ENCODE measurements around the gene GUCD1.

Gene GUCD1

GRCh38 chr22:24523873-24524272 is 31.1 kb downstream of the GUCD1 start:
- no peak for DNase-seq

- no peak for DNase-seq
These were observed 33.1 kb downstream of the GUCD1 start for GRCh38 chr22:24521791-24522245.

- no peak for DNase-seq
These were observed 35.4 kb downstream of the GUCD1 start for GRCh38 chr22:24519496-24519895.

GRCh38 chr22:24518771-24519485 is 36.0 kb downstream of the GUCD1 start:
- DNase-seq: no peak

GRCh38 chr22:24518228-24518627 is 36.7 kb downstream of the GUCD1 start:
- no peak for DNase-seq

- no peak for DNase-seq
These were observed 37.5 kb downstream of the GUCD1 start for GRCh38 chr22:24517446-24517845.

- no peak for DNase-seq
These were observed 38.6 kb downstream of the GUCD1 start for GRCh38 chr22:24516301-24516737.

- no peak for DNase-seq
These were observed 40.0 kb downstream of the GUCD1 start for GRCh38 chr22:24515027-24515338.

GRCh38 chr22:24514241-24515026 is 40.5 kb downstream of the GUCD1 start:
- DNase-seq: no peak

- no peak for DNase-seq
These were observed 41.3 kb downstream of the GUCD1 start for GRCh38 chr22:24513378-24514240.

- DNase-seq: no peak
These were observed 42.9 kb downstream of the GUCD1 start for GRCh38 chr22:24512043-24512442.

- no peak for DNase-seq
These were observed 44.0 kb downstream of the GUCD1 start for GRCh38 chr22:24510637-24511625.

- DNase-seq: no peak
These were observed 47.2 kb downstream of the GUCD1 start for GRCh38 chr22:24507716-24508115.

- DNase-seq: no peak
These were observed 48.0 kb downstream of the GUCD1 start for GRCh38 chr22:24506802-24507438.

- DNase-seq: no peak
These were observed 49.8 kb downstream of the GUCD1 start for GRCh38 chr22:24504956-24505736.

GRCh38 chr22:24504540-24504939 is 50.4 kb downstream of the GUCD1 start:
- no peak for DNase-seq

- no peak for DNase-seq
These were observed 51.0 kb downstream of the GUCD1 start for GRCh38 chr22:24503843-24504338.

- DNase-seq: no peak
These were observed 51.6 kb downstream of the GUCD1 start for GRCh38 chr22:24503137-24503842.

- DNase-seq: no peak
These were observed 52.4 kb downstream of the GUCD1 start for GRCh38 chr22:24502541-24502940.

GRCh38 chr22:24502034-24502433 is 52.9 kb downstream of the GUCD1 start:
- DNase-seq: no peak

Measured in NCI-H1048 (cell line).